Measurements from ENCODE around the gene KCNA2.

KCNA2 gene

GRCh38 chr1:110607536-110608230, 1.5 kb upstream of the KCNA2 start:
- DNase-seq (ENCODE audit: low spot score) = peak; percentile 28
- TF ChIP-seq CTCF (IDR thresholded peaks at IDR 0.05; ENCODE audit: extremely low read depth, missing control alignments) = no peak

- peak; percentile 55 for DNase-seq (ENCODE audit: low spot score)
- no peak for TF ChIP-seq CTCF (IDR thresholded peaks at IDR 0.05; ENCODE audit: extremely low read depth, missing control alignments)
Measured at GRCh38 chr1:110606657-110607535, 738 bp upstream of the KCNA2 start.

- DNase-seq (ENCODE audit: low spot score) = no peak
- no peak for TF ChIP-seq CTCF (IDR thresholded peaks at IDR 0.05; ENCODE audit: extremely low read depth, missing control alignments)
Measured at GRCh38 chr1:110605446-110605845, 712 bp downstream of the KCNA2 start.

GRCh38 chr1:110604586-110605148, 1.5 kb downstream of the KCNA2 start:
- TF ChIP-seq CTCF (IDR thresholded peaks at IDR 0.05; ENCODE audit: extremely low read depth, missing control alignments) = no peak
- DNase-seq (ENCODE audit: low spot score) = no peak

- TF ChIP-seq CTCF (IDR thresholded peaks at IDR 0.05; ENCODE audit: extremely low read depth, missing control alignments) = no peak
- DNase-seq (ENCODE audit: low spot score) = no peak
Measured at GRCh38 chr1:110603058-110603457, 3.1 kb downstream of the KCNA2 start.

- no peak for TF ChIP-seq CTCF (IDR thresholded peaks at IDR 0.05; ENCODE audit: extremely low read depth, missing control alignments)
- no peak for DNase-seq (ENCODE audit: low spot score)
Measured at GRCh38 chr1:110602466-110602865, 3.7 kb downstream of the KCNA2 start.

GRCh38 chr1:110601332-110601731, 4.8 kb downstream of the KCNA2 start:
- no peak for DNase-seq (ENCODE audit: low spot score)
- no peak for TF ChIP-seq CTCF (IDR thresholded peaks at IDR 0.05; ENCODE audit: extremely low read depth, missing control alignments)

All from GM20000 (cell line).